Activated T-helper 1 cell treated with anti-CD3 and anti-CD28 coated beads, Interleukin-2, amount 50 U/mL, for 16 hours (primary cell): ENCODE results near the gene TNFAIP2.

Experiments used
- DNase-seq, 2 donors: peaks; one replicate each; pipeline ENCODE4 v3.0.0-alpha.2; 2020; ENCODE audit warnings: low read depth in 1 of 2, low spot score in 1 of 2

The TNFAIP2 gene

DNA sequence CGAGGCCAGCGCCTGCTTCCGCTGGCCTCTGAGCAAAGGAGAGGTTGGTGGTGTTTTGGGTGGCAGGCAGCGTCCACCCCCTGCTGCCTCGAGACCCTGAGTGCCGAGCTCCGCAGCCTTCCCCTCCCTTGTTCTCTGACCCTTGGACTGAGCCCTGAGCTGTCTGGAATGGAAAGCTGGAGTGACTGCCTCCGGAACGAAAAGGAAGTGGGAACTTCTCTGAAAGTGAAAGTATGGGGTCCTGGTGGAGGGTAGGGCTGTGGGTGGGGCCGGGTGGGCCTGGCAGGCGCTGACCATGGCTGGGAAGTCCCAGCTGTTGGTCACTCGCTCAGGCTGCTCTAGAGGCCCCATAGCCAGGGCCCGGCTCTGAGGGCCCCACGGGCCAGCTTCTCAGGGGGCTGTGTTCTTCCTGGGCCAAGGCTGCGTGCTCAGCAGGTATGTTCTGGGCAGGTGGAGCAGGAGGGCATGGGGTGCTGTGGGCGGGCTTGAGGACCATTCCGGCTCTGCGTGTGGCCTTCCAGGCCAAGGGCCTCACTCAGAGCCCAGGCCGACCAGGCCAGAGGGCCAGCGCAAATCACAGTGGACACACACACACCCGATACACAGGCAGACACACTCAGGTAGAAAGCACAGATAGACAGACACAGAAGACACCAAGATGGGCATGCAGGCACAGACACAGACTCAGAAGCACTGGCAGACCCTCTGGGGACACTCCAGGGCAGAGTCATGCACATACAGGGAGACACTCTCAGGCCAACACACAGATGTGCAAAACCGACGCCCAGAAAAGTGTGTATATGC lies 28.7 kb upstream of the TNFAIP2 start, which contains the start of gene EXOC3L4:
TSS of gene EXOC3L4 (plus strand) at position 320 of the 804 bp plus-strand sequence. CDS start 5,495 bp downstream, outside the sequence.
- DNase-seq = no peak

DNA sequence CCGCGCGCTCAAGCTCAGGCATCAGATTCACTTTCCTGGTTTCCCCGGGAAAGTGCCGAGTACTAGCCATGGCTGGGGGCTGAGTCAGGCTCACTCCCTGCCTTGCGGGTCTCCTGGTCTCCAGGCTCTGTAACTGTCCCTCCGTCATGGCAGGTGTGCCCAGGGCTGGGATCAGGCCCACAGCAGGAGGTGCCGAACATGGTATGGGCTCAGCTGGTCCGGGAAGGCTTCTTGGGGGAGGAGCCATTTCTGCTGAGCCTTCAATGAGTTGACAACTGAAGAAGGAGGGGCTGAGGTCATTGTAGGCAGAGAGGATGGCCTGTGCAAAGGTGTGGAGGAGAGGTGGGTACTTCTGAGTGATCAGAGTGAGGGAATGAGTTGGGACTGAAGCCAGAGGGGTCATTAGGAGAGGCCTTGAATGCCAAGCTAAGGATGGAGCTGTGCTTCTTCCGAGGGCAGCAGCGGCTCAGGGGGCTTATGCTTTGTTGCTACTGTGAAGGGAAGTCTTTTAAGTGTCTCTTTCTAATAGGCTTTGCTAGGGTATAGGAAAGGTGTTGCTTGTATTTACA lies 28.0 kb upstream of the TNFAIP2 start:
- no peak for DNase-seq

DNA sequence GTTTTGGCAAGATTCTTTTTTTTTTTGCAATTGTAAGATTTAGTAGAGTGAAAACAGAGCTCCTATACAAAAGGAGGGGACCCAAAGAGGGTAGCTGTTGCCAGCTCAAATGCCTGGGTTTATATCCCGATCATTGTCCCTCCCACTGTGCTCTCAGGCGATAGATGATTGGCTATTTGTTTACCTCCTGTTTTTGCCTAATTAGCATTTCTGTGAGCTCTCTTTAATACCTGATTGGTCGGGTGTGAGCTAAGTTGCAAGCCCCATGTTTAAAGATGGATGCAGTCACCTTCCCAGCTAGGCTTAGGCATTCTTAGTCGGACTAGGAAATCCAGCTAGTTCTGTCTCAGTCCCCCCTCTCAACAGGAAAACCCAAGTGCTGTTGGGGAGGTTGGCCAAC lies 26.9 kb upstream of the TNFAIP2 start:
- DNase-seq = no peak

DNA sequence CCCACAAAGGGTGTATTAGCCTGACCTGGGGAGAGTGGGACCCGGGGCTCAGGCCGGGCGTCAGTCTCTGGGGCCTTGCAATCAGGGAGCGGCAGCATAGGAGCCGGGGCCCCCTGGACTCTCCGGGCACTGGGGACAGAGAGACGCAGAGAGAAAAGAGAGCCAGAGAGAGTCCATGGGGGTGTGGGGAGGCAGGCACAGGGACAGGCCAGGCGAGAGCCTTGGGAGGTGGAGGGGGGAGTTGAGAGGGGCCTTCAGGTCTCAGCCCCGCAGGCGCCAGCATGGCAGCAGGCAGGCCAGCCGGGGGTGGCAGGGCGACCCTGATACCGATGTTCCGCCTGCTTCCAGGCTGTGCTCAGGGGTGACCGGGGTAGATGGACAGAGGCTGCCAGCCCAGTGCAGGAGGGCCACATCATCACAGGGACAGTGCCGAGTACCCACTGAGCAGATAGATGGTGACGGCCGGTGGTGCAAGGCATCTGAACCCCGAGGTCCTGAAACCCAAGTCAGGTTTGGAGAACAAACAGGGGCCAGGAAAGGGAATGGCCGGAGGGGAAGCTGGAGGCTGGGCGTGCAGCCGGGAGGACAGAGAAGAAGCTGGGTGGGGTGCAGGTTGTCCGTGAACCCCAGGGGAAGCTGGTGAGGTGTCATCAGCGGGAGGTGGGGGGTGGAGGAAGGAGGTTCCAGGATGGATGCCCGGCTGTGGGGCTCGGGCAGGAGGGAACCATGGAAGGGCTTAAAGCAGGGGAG lies 25.8 kb upstream of the TNFAIP2 start:
- DNase-seq = no peak

DNA sequence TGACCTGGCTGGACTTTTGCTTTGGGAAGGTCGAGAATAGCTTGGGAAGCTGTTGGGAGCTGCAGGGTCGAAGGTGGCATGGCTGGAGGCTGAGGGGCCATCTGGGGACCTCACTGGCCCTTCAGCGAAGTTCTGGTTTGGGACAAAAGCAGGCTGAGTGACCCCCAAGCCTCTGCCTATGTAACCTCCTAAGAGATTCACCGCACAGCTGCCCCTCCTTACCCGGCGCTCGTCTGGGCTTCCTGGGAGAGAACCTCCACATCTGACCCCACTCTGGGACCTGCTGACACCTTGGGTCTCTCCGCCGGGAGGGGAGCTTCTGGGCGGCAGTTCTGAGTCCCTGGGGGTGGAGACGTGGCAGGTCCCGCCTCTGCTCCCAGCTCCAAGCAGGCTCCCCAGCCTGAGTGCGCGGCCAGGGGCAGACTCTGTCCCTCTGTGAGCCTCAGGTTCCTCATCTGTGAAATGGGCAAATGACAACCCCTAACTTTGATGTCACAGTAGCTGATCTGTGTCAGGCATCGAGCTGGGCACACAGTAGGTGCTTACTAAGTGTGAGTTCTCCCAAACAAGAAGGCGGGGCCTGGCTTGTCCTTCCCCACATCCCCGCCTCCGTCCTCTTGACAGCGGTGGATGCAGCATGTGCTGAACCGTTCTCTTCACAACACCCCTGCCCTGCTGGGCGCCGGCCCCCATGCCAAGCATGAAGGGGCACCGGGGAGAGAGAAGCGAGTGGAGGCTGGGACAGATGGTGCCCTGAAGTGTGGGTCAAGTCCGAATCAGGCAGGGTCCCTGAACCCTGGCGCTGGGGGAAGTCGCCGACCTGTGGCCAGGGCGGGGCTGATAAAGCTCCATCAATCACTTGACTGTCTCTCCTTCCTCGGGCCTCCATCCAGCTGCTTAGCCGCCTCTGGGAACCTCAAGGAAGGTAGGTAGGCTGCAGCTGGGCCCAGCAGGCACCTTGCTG lies 25.0 kb upstream of the TNFAIP2 start:
- no peak for DNase-seq

DNA sequence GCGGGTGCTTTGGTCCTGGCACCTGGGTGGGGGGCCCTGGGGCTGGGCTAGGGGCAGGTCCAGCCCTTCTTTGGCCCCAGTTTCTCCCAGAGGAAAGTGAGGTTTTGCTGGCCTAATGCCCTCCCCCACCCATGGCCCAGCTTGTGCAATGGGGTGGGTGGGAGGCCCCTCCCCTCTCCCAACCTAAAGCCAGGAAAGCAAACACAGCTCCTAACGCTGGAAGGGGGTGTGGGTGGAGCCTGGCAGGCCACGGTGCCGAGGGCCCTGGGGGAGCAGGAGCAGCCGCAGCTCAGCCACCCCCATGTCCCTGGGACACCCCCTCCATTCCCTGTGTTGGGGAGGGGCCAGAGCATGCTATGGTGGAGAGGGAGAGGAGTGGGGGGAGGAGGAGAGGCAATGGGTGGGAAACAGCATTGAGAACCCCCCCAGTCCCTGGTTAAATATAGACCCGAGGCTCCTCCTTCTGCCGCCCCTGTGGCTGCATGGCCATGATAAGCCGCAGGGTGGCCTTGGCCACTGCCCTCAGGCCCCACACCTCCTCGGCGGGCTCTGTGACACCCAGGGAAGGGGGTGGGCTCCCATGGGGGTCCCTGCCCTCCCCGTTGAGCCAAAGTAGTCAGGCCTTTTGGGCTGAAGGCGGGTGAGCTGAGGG lies 24.1 kb upstream of the TNFAIP2 start:
- no peak for DNase-seq

DNA sequence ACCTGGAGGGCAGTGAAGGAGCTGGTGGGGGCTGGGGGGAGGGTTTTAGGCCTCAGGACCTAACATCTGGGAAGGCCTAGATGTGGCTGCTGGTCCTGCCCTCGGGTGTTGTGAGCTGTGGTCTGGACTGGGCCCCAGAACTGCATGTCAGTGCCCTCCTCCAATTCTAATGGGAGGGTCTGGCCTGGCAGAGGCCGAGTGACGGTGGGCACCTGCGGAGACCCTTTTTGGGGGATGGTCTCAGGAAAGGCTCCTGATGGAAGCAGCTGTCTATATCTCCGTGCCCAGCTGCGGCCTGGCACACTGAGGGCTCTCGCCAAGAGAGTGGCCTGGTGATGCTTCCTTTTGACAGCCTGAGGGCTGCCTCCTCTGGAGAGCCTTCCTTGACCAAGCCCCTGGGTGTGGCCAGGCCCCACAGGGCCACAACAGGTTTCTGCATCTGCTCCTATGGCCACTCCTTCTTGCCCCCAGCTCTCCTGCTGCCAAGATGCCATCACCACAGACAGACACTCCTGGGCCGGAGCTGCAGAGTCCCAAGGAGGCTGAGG lies 23.5 kb upstream of the TNFAIP2 start:
- DNase-seq = no peak

DNA sequence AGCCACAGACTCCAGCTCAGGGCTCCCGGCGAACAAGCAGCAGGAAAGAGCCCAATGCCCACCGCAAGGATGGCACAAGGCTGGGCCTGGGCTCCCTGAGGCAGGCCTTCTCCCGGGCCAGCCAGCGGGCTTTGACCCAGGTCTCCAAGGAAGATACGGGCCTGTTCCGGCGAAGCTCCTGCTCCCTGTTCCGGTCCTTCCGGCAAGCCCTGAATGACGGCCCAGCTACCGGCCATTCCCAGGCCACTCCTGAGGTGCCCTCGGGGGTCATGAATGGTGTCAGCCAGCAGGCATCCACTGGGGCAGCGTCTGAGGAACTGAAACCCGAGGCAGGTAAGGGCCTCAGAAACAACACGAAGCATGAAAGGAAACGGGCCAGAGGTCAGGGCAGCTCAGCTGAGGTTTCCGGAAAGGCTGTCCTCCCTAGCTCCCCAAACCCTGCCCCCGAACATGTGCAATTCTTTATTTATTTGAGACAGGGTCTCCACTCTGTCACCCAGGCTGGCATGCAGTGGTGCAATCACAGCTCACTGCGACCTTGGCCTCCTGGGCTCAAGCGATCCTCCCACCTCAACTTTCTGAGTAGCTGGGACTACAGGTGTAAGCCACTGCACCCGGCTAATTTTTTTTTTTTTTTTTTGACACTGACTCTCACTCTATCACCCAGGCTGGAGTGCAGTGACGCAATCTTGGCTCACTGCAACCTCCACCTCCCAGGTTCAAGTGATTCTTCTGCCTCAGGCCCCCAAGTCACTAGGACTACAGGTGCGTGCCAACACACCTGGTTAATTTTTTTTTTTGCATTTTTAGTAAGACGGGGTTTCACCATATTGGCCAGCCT lies 22.8 kb upstream of the TNFAIP2 start:
- DNase-seq = no peak

DNA sequence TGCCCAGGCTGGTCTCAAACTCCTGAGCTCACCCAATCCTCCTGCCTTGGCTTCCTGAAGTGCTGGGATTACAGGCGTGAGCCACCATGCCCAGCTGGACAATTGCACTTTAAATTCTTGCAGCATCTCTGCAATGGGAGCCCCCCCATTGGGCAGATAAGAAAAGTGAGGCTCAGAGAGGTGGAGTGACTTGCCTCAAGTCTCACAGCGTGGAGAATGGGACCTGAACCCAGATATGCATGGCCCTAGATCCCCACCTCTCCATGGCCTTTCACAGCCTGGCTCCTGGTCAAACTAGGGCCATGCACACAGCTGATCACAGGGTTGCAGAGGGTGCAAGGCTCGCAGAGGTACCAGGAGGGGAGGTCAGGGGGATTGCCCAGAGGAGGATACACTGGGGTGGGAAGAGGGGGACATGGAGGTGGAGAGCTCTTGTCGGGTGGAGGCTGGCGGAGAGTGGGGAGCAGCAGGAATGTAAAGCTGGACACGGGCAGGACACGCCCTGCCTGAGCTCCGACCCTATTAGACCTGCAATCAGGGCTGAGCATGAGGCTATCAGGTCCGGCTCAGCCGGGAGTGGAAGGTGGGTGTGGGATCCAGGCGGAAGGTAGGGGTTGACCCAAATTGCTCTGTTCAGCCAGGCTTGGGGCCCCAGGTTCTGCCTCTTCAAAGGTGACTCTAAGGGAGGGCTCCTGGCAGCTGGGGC lies 21.9 kb upstream of the TNFAIP2 start:
- DNase-seq = no peak

DNA sequence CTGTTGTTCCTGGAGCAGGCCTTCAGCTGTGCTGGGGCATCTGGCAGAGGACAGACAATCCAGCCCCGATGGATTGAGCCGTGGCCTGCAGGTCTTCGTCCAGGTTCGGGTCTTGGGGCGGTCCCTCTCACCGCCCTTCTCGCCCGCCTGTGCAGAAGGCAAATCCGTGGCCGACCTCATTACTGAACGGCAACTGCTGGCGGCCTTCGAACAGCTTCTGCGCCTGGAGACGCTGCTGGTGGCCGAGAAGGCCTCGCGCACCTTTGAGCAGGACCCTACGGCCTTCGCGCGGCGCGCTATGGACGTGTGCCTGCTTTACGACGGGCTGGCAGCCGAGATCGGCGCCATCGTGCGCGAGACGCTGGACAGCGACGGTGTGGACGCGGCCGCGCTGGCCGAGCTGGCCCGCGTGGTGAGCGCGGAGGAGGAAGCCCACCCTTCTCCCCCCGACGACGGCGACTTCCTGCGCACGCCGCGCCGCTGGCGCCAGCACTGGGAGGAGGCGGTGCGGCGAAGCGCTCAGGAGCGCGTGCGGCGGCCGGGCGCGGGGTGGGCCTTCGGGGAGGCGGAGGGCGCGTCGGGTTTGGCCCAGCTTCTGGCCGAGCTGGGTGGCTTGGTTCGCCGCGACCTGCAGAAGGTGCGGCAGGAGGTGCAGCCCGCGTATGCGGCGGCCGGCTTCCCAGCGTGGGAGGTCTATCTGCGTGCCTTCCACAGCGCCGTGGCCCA lies 21.1 kb upstream of the TNFAIP2 start:
- DNase-seq = no peak

DNA sequence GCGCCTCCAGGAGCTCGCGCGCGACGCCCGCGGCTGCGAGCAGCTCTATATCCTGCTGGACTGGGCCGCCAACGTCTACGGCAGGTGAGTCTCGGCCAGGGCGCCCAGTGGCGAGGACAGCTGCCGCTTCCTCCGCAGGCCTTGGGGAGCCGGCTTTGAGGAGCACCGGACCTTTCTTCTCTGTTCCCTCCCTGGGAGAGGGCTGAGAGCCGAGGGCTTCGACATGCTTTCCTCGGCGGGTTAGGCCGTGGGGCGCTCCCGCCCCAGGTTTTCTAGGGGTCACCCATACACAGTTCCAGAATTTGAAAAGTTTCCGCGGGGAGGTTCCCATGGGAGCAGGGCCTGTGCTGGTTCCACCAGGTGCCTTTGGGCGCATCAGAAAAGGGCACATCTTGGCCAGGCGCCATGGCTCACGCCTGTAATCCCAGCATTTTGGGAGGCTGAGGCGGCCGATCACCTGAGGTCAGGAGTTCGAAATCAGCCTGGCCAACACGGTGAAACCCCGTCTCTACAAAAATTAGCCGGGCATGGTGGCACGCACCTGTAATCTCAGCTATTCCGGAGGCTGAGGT lies 20.5 kb upstream of the TNFAIP2 start:
- DNase-seq = no peak

DNA sequence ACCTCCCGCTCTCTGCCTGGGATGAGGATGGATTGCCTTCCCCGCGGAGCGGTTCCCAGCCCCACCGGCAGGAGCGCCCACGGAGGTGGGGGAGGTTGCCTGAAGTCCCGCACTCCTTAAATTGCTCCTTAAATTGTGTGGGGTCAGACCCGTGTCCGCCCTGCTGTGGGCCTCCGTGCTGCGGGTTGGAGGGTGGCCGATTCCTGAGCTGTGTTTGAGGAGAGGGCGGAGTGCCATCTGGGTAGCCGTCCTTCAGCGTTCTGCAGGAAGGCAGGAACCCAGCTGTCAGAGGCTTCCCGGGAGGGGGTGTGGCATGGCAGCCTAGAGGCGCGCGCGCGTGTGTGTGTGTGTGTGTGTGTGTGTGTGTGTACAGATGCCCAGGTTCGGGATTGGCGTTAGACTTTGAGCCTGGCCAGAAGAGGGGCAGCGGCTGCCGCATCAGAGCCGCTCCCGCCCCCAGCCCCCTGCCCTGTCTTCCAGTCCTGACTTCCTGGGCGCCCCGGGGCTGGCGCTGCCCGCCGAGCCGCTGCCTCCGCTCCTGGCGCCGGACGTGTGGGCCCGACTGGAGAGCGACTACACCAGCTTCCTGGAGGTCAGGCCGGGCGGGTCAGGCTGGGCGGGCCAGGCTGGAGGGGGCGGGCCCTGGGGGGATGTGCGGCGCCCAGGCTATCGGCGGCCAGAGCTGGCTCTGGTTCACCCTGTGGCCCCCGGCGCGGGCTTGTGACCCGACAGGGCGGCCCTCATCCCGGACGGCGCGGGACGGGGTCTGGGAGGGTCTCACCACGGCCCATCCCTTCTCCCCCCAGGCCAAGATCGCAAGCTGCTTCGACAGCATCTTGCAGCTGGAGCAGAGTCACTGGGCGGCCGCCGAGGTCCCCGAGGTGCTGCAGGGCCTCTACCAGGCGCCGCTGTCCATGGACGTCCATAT lies 19.5 kb upstream of the TNFAIP2 start:
- no peak for DNase-seq

DNA sequence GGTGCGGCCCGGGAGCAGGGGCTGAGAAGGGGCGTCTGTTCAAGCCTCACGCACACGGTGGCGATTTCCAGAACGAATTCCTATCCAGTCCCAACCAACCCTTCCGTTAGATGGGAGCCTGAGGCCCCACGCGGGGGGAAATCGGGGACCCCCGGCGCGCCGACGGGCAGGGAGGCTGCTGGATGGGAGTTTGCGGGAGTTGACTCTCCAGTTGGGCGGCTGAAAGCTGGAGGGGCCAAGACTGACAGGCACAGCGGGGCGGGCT lies 18.9 kb upstream of the TNFAIP2 start:
- no peak for DNase-seq

DNA sequence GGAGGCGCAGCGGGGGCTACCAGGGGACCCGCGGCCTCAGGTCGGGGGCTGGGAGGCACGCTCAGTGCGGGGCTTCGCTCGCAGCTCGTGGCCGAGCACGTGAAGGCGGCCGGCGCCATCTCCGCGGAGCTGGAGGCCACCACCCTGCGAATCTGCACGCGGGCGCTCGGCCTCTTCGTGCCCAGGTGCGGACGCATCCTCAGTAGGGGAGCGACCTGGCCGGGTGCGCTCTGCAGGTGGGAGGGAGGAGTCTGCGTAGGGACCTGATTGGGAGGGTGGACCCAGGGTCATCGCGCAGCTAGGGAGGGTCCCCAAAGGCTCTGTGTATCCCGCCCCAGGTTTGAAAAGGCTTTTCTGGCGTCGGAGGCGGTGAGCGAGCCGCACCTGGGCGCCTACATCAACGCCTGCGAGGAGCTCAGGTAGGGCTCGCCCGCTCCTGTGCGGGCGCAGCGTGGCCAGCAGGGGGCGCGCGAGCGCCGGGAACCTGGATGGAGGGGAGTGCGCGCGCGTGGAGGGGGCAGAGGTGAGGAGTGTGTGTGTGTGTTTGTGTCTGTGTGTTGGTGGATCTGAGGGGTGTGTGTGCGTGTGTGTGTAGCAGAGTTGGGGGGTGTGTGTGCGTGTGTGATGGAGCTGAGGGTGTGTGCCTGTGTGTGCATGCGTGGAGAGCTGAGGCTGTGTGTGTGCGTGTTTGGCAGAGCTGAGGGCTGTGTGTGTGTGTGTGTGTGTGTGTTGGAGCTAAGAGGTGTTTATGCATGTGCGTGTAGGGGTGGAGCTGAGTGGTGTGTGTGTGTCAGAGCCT lies 18.4 kb upstream of the TNFAIP2 start:
- peak; percentile 49 to 65 for DNase-seq

DNA sequence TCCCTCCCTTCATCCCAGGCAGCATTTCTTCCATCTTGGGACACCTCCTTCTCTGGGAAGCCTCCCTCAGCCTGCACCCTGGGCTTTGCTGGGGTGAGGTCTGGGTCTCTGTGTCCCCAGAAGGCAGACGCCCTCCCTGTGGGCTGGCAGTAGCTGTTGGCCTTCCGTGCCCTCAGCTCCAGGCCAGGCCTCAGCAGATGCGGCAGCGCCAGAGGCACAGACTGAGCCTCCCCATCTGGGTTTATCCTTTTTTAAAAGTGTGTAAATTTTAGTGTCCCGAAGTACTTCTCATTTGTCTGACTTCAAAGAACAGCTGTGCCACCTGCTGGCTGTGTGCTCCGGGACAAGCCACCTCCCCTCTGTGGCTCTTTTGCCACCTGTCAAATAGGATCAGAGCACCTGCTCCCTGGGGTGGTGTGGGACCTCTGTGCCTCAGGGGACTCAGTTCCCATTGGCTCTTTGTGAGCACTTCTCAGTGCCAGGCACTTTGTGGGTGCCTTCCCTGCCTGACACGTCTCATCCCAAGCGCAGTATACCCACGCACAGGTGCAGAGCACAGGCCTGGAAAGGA lies 17.6 kb upstream of the TNFAIP2 start:
- no peak for DNase-seq

DNA sequence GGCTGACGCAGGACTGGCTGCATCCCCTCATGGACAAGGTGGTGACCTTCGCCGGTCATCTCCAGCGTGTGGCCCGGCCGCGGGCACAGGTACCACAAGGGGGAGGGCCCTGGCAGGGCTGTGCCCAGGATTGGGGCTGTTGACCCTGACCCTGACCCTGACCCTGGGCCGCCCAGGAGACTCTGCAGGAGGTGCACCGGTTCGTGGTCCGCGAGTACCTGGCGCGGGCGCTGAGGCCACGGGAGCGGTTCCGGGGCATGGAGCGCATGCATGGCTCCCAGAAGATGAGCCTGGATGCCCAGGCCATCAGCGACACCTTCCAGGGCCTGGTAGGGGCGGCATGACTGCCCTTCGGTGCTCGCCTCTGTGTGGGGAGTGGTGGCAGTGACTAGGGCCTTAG lies 15.8 kb upstream of the TNFAIP2 start:
- DNase-seq = no peak
